ENCODE data around the gene SIRT1. TPM values are rescaled to one million over a fixed set of nuclear protein-coding genes. Genes with fewer than 3 reads are reported as not detected.

The SIRT1 gene
- total RNA-seq, 1 experiment from 2014 or later = 42.6 TPM

GRCh38 chr10:67914777-67915340, 30.4 kb downstream of the SIRT1 start:
- no peak overlapping the region for H3K27ac ChIP-seq (ENCODE audit: low read depth, low read length, poor library complexity, severe bottlenecking)
- ChIA-PET POLR2A (ENCODE audit: low non-redundant PET) (no interaction called here), CTCF (no interaction called here)
- H3K27me3 ChIP-seq (replicated peaks; ENCODE audit: insufficient read depth, low read depth, low read length, poor library complexity) = no peaks in the 10 kb centered on the region
- intact Hi-C loops (cut with micrococcal nuclease; ENCODE audit: unreplicated experiment) = no loop called here
- DNase-seq (ENCODE audit: low spot score) = no peak
- peaks cover 74% of the 10 kb centered on the region for H3K36me3 ChIP-seq (ENCODE audit: insufficient read depth, low read length, poor library complexity, severe bottlenecking)
- H3K9me3 ChIP-seq (ENCODE audit: low read depth, low read length, poor library complexity, severe bottlenecking) = no peaks in the 10 kb centered on the region
- H3K4me3 ChIP-seq (ENCODE audit: low read depth, low read length, poor library complexity, severe bottlenecking) = no peak overlapping the region
- BruUV-seq (replicated peaks) = no TSS peak
- TF ChIP-seq EZH2 (IDR thresholded peaks at IDR 0.05; ENCODE audit: borderline replicate concordance, low read depth, low read length, poor library complexity, severe bottlenecking) = no peak
- TF ChIP-seq CTCF (conservative IDR thresholded peaks at IDR 0.05; ENCODE audit: low read depth, low read length) = no peak
- peaks cover 12% of the 10 kb centered on the region for H3K4me1 ChIP-seq (ENCODE audit: insufficient read depth, low read length, poor library complexity, severe bottlenecking)

GRCh38 chr10:67917169-67917568, 32.7 kb downstream of the SIRT1 start:
- ChIA-PET CTCF (no interaction called here), POLR2A (ENCODE audit: low non-redundant PET) (no interaction called here)
- Histone ChIP-seq H3K36me3 (ENCODE audit: insufficient read depth, low read length, poor library complexity, severe bottlenecking) (peaks cover 57% of the 10 kb centered on the region), H3K9me3 (ENCODE audit: low read depth, low read length, poor library complexity, severe bottlenecking) (no peaks in the 10 kb centered on the region), H3K4me3 (ENCODE audit: low read depth, low read length, poor library complexity, severe bottlenecking) (no peak overlapping the region), H3K4me1 (ENCODE audit: insufficient read depth, low read length, poor library complexity, severe bottlenecking) (peaks cover 12% of the 10 kb centered on the region), H3K27ac (ENCODE audit: low read depth, low read length, poor library complexity, severe bottlenecking) (peak overlapping the region; percentile 27), H3K27me3 (replicated peaks; ENCODE audit: insufficient read depth, low read depth, low read length, poor library complexity) (no peaks in the 10 kb centered on the region)
- no peak for DNase-seq (ENCODE audit: low spot score)
- BruUV-seq (replicated peaks) = TSS peak; percentile 17
- TF ChIP-seq EZH2 (IDR thresholded peaks at IDR 0.05; ENCODE audit: borderline replicate concordance, low read depth, low read length, poor library complexity, severe bottlenecking) = no peak
- no peak for TF ChIP-seq CTCF (conservative IDR thresholded peaks at IDR 0.05; ENCODE audit: low read depth, low read length)
- intact Hi-C loops (cut with micrococcal nuclease; ENCODE audit: unreplicated experiment) = no loop called here

- peak overlapping the region; percentile 27 for H3K27ac ChIP-seq (ENCODE audit: low read depth, low read length, poor library complexity, severe bottlenecking)
- H3K9me3 ChIP-seq (ENCODE audit: low read depth, low read length, poor library complexity, severe bottlenecking) = no peaks in the 10 kb centered on the region
- H3K4me1 ChIP-seq (ENCODE audit: insufficient read depth, low read length, poor library complexity, severe bottlenecking) = peaks cover 12% of the 10 kb centered on the region
- POLR2A ChIA-PET (ENCODE audit: low non-redundant PET) = no interaction called here
- intact Hi-C loops (cut with micrococcal nuclease; ENCODE audit: unreplicated experiment) = no loop called here
- peak; percentile 11 for DNase-seq (ENCODE audit: low spot score)
- TF ChIP-seq CTCF (conservative IDR thresholded peaks at IDR 0.05; ENCODE audit: low read depth, low read length) (no peak), EZH2 (IDR thresholded peaks at IDR 0.05; ENCODE audit: borderline replicate concordance, low read depth, low read length, poor library complexity, severe bottlenecking) (no peak)
- CTCF ChIA-PET = no interaction called here
- H3K36me3 ChIP-seq (ENCODE audit: insufficient read depth, low read length, poor library complexity, severe bottlenecking) = peaks cover 51% of the 10 kb centered on the region
- BruUV-seq (replicated peaks) = no TSS peak
- no peak overlapping the region for H3K4me3 ChIP-seq (ENCODE audit: low read depth, low read length, poor library complexity, severe bottlenecking)
- H3K27me3 ChIP-seq (replicated peaks; ENCODE audit: insufficient read depth, low read depth, low read length, poor library complexity) = no peaks in the 10 kb centered on the region
Observed at GRCh38 chr10:67917679-67918078, 33.2 kb downstream of the SIRT1 start.

Measured in A673 (cell line).